ENCODE results near the gene SLC37A1. TPM values are rescaled to one million over a fixed set of nuclear protein-coding genes. Genes with fewer than 3 reads are reported as not detected.

SLC37A1 gene
- polyA plus RNA-seq, 4 donors = 30.0 to 80.7 (median 37.6) TPM

DNA sequence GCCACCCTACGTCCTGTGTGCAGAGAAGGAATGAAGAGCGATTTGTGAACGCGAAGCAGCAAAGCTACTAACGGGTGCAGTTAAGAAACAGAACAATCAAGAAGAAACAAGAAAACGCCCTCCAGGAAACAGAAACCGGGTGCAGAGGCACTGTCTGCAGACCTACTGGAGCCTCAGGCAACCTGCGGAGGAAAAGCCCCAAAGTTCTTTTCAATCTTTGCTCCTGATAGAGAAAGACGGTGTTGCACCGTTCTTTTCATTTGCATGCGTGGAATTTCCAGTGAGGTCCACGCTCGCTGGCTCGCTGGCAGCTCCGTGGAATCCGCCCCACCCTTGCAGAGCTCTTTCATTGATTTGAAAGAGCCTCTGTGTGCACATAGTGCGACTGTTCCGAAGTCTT is 102.8 kb downstream of the SLC37A1 start:
- H3K4me3 ChIP-seq (ENCODE audit: low read depth in 1 of 3, low read length in 3 of 3) = no peak overlapping the region

DNA sequence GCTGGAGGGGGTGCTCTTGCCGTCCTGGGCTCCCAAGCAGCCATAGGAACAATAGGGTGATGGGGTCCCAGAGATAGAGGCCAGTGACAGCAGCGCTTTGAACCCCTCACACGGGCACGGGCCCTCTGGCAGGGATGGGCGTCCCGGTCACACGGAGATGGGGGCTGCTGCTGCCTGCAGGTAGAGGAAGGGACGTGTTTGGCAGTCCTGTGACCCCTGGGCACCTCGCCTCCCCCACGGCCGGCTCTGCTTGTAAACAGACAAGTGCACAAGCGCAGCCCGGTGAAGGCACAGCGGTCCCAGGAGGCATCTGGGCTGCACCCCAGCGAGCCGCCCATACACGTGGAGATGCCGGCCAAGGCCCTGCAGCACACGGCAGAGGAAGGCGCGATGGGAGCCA is 103.3 kb downstream of the SLC37A1 start:
- Histone ChIP-seq H3K27ac (ENCODE audit: low read depth in 1 of 3, low read length in 2 of 3) (no peak overlapping the region), H3K9me3 (ENCODE audit: control insufficient read depth in 2 of 2, insufficient read depth in 1 of 2, low read depth in 1 of 2, low read length in 1 of 2) (peaks cover 0 to 12% of the 10 kb centered on the region in 2 donors), H3K36me3 (ENCODE audit: control insufficient read depth in 3 of 3, insufficient read depth in 2 of 3, low read depth in 1 of 3, low read length in 3 of 3) (no peaks in the 10 kb centered on the region), H3K4me1 (ENCODE audit: control insufficient read depth in 3 of 3, insufficient read depth in 2 of 3, low read depth in 1 of 3, low read length in 2 of 3) (peaks cover 0 to 6% (median 0%) of the 10 kb centered on the region in 3 donors), H3K27me3 (ENCODE audit: control insufficient read depth in 3 of 3, insufficient read depth in 3 of 3, low read length in 3 of 3) (peaks cover 2 to 10% (median 3%) of the 10 kb centered on the region in 3 donors), H3K4me3 (ENCODE audit: low read depth in 1 of 3, low read length in 3 of 3) (no peak overlapping the region)
- WGBS, 3 donors = 62 to 85% (median 75%) methylated on average over 18 to 21 of the region's 21 CpGs
- no peak for DNase-seq
- FAIRE-seq = no peak

More for the DNA sequence above, 102.8 kb downstream of the SLC37A1 start:
- 2 to 16% (median 9%) methylated on average over 18 of the region's 18 CpGs for WGBS, 3 donors
- Histone ChIP-seq H3K4me1 (ENCODE audit: control insufficient read depth in 3 of 3, insufficient read depth in 2 of 3, low read depth in 1 of 3, low read length in 2 of 3) (peaks cover 0 to 6% (median 0%) of the 10 kb centered on the region in 3 donors), H3K9me3 (ENCODE audit: control insufficient read depth in 2 of 2, insufficient read depth in 1 of 2, low read depth in 1 of 2, low read length in 1 of 2) (peaks cover 0 to 16% of the 10 kb centered on the region in 2 donors), H3K36me3 (ENCODE audit: control insufficient read depth in 3 of 3, insufficient read depth in 2 of 3, low read depth in 1 of 3, low read length in 3 of 3) (no peaks in the 10 kb centered on the region), H3K27me3 (ENCODE audit: control insufficient read depth in 3 of 3, insufficient read depth in 3 of 3, low read length in 3 of 3) (peaks cover 2 to 10% (median 3%) of the 10 kb centered on the region in 3 donors), H3K27ac (ENCODE audit: low read depth in 1 of 3, low read length in 2 of 3) (no peak overlapping the region)
- DNase-seq (peak in 1 of 2 donors; percentile 31), FAIRE-seq (no peak)

DNA sequence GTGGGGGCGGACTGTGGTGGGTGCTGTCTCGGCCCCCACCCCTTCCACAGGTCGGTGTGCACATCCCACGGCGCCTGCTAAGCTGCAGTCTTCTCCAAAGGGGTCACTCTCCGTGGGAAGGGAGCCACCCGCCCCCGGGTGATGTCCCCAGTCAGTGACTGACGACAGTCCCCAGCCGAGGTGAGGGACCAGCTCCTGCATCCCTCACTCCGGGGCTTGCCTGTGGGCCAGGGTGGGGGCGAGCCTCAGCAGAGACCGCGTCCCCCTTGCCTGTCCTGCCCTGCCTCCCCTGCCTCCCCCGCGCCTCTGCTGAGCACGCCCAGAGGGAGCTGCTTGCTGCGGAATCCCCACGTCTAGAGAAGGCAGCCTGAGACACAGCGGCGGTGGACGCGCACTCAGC is 103.8 kb downstream of the SLC37A1 start:
- Histone ChIP-seq H3K27me3 (ENCODE audit: control insufficient read depth in 3 of 3, insufficient read depth in 3 of 3, low read length in 3 of 3) (peaks cover 2 to 10% (median 3%) of the 10 kb centered on the region in 3 donors), H3K27ac (ENCODE audit: low read depth in 1 of 3, low read length in 2 of 3) (no peak overlapping the region), H3K4me1 (ENCODE audit: control insufficient read depth in 3 of 3, insufficient read depth in 2 of 3, low read depth in 1 of 3, low read length in 2 of 3) (peaks cover 0 to 6% (median 0%) of the 10 kb centered on the region in 3 donors), H3K9me3 (ENCODE audit: control insufficient read depth in 2 of 2, insufficient read depth in 1 of 2, low read depth in 1 of 2, low read length in 1 of 2) (peaks cover 0 to 10% of the 10 kb centered on the region in 2 donors), H3K4me3 (ENCODE audit: low read depth in 1 of 3, low read length in 3 of 3) (no peak overlapping the region), H3K36me3 (ENCODE audit: control insufficient read depth in 3 of 3, insufficient read depth in 2 of 3, low read depth in 1 of 3, low read length in 3 of 3) (no peaks in the 10 kb centered on the region)
- FAIRE-seq (no peak), DNase-seq (no peak)
- WGBS, 3 donors = 74 to 83% (median 79%) methylated on average over 22 to 23 of the region's 23 CpGs

DNA sequence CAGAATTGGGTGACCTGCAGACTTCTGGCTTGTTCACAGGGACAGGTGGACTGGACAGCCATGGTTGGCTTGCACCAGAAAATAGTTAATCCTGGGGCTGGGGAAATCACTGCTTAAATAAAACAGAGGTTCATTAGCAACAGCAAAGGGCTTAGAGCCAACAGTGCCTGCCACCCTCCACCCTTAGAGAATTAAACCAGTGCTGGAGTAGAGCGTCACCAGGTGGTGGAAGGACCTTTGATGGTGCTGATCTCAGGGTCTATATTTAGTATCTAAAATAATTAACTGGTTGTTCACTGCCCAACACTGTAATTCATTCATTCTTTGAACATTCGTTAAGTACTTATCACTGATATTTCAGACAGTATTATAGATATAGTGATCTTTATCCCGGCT is 105.1 kb downstream of the SLC37A1 start:
- peaks cover 0 to 8% (median 0%) of the 10 kb centered on the region in 3 donors for H3K4me1 ChIP-seq (ENCODE audit: control insufficient read depth in 3 of 3, insufficient read depth in 2 of 3, low read depth in 1 of 3, low read length in 2 of 3)
- no peaks in the 10 kb centered on the region for H3K36me3 ChIP-seq (ENCODE audit: control insufficient read depth in 3 of 3, insufficient read depth in 2 of 3, low read depth in 1 of 3, low read length in 3 of 3)
- H3K27me3 ChIP-seq (ENCODE audit: control insufficient read depth in 3 of 3, insufficient read depth in 3 of 3, low read length in 3 of 3) = peaks cover 2 to 10% (median 3%) of the 10 kb centered on the region in 3 donors
- no peak for FAIRE-seq
- DNase-seq = no peak
- no peak overlapping the region for H3K27ac ChIP-seq (ENCODE audit: low read depth in 1 of 3, low read length in 2 of 3)
- H3K9me3 ChIP-seq (ENCODE audit: control insufficient read depth in 2 of 2, insufficient read depth in 1 of 2, low read depth in 1 of 2, low read length in 1 of 2) = peaks cover 0 to 4% of the 10 kb centered on the region in 2 donors
- 14 to 56% (median 24%) methylated on average over 3 of the region's 3 CpGs for WGBS, 3 donors
- no peak overlapping the region for H3K4me3 ChIP-seq (ENCODE audit: low read depth in 1 of 3, low read length in 3 of 3)

DNA sequence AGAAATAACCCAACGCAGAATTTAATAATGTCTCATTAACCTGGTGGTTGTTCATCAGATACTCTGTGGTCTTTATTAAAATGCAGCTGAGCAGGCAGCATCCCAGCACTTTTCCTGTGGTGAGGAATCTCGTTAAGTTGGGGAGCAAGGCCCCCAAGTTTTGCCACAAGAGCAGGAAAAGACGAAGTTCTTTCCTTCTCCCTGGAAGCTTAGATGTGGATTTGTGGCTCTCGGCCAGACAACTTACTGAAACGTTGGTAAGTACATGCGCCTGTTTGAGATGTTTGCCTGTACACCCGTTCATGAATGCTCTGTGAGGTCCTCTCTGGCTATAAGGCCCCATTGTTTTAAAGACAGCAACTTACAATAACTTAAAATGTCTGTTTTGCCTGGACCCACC is 105.5 kb downstream of the SLC37A1 start:
- Histone ChIP-seq H3K9me3 (ENCODE audit: control insufficient read depth in 2 of 2, insufficient read depth in 1 of 2, low read depth in 1 of 2, low read length in 1 of 2) (peaks cover 0 to 4% of the 10 kb centered on the region in 2 donors), H3K4me3 (ENCODE audit: low read depth in 1 of 3, low read length in 3 of 3) (no peak overlapping the region), H3K27ac (ENCODE audit: low read depth in 1 of 3, low read length in 2 of 3) (no peak overlapping the region), H3K36me3 (ENCODE audit: control insufficient read depth in 3 of 3, insufficient read depth in 2 of 3, low read depth in 1 of 3, low read length in 3 of 3) (no peaks in the 10 kb centered on the region), H3K27me3 (ENCODE audit: control insufficient read depth in 3 of 3, insufficient read depth in 3 of 3, low read length in 3 of 3) (peaks cover 2 to 10% (median 3%) of the 10 kb centered on the region in 3 donors), H3K4me1 (ENCODE audit: control insufficient read depth in 3 of 3, insufficient read depth in 2 of 3, low read depth in 1 of 3, low read length in 2 of 3) (peaks cover 0 to 13% (median 0%) of the 10 kb centered on the region in 3 donors)
- FAIRE-seq (no peak), DNase-seq (no peak)
- WGBS, 3 donors = 51 to 63% (median 55%) methylated on average over 7 of the region's 7 CpGs

DNA sequence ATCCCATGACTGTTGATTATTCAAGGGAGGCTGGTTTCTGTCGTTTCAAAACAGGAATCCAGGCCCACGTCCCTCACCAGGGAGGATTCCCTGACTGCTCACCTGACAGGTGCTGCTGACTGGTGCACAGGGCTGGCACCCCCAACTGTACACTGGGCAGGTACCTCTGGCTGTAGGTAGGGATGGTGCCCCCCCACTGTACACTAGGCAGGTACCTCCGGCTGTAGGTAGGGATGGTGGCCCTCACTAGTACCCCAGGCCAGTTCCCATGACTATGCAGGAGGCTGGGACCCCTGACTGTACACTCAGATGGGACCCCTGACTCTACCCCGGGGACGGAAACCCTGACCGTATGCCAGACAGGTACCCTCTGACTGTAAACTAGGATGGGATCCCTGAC is 106.2 kb downstream of the SLC37A1 start:
- H3K27me3 ChIP-seq (ENCODE audit: control insufficient read depth in 3 of 3, insufficient read depth in 3 of 3, low read length in 3 of 3) = peaks cover 2 to 10% (median 3%) of the 10 kb centered on the region in 3 donors
- DNase-seq (no peak), FAIRE-seq (no peak)
- H3K27ac ChIP-seq (ENCODE audit: low read depth in 1 of 3, low read length in 2 of 3) = no peak overlapping the region
- H3K9me3 ChIP-seq (ENCODE audit: control insufficient read depth in 2 of 2, insufficient read depth in 1 of 2, low read depth in 1 of 2, low read length in 1 of 2) = peaks cover 0 to 4% of the 10 kb centered on the region in 2 donors
- peaks cover 0 to 17% (median 0%) of the 10 kb centered on the region in 3 donors for H3K4me1 ChIP-seq (ENCODE audit: control insufficient read depth in 3 of 3, insufficient read depth in 2 of 3, low read depth in 1 of 3, low read length in 2 of 3)
- no peaks in the 10 kb centered on the region for H3K36me3 ChIP-seq (ENCODE audit: control insufficient read depth in 3 of 3, insufficient read depth in 2 of 3, low read depth in 1 of 3, low read length in 3 of 3)
- H3K4me3 ChIP-seq (ENCODE audit: low read depth in 1 of 3, low read length in 3 of 3) = no peak overlapping the region
- 79 to 87% (median 81%) methylated on average over 6 of the region's 6 CpGs for WGBS, 3 donors

DNA sequence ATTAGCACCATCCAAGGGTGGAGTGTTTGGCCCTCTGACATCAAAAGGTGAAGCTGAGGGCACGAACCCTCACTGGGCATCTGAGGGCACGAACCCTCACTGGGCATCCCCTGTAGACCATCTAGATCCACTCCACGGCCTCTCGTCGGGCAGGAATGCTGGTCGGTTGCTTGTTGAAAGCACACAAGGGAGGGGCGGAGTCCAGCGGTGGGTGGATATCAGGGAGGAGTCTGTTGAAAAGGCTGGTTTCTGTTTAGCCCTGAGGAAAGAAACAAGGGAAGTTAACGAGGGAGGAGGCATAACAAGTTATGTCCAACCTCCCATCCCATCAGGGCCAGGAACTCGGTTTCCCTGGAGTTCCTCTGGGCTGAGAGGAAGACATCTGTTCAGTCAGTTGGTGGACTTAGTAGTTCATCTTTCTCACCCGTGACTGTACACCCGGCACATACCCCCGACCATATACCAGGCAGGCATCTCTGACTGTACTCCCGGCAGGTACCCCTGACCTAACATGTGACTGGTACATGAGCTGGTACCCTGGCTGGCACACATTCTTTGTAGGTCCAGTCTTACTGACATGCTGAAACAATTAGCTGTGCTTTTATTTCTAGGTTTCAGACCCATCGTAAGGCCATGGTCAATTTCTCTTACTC is 107.6 kb downstream of the SLC37A1 start:
- Histone ChIP-seq H3K27me3 (ENCODE audit: control insufficient read depth in 3 of 3, insufficient read depth in 3 of 3, low read length in 3 of 3) (peaks cover 2 to 10% (median 3%) of the 10 kb centered on the region in 3 donors), H3K9me3 (ENCODE audit: control insufficient read depth in 2 of 2, insufficient read depth in 1 of 2, low read depth in 1 of 2, low read length in 1 of 2) (peaks cover 0 to 4% of the 10 kb centered on the region in 2 donors), H3K36me3 (ENCODE audit: control insufficient read depth in 3 of 3, insufficient read depth in 2 of 3, low read depth in 1 of 3, low read length in 3 of 3) (no peaks in the 10 kb centered on the region), H3K27ac (ENCODE audit: low read depth in 1 of 3, low read length in 2 of 3) (no peak overlapping the region), H3K4me3 (ENCODE audit: low read depth in 1 of 3, low read length in 3 of 3) (no peak overlapping the region), H3K4me1 (ENCODE audit: control insufficient read depth in 3 of 3, insufficient read depth in 2 of 3, low read depth in 1 of 3, low read length in 2 of 3) (peaks cover 0 to 16% (median 0%) of the 10 kb centered on the region in 3 donors)
- WGBS, 3 donors = 38 to 63% (median 57%) methylated on average over 15 of the region's 15 CpGs
- DNase-seq (peak; percentile 35 to 53), FAIRE-seq (no peak)

DNA sequence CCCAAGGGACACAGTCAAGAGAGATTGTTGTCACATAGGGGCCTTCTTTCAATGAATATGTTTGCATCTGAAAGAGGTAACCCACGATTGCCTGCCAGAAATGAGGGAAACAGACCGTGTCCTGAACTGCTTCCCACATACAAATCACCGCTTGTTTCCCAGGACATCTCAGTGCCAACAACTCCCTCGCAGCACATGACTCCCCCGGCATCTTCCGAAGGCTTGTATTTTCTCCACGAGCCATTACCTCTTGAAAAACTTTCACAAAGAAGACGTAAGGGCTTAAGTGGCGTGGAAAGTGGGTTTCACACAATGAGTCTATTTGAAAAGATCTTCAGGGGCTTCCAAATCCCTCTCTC is 108.1 kb downstream of the SLC37A1 start:
- H3K4me3 ChIP-seq (ENCODE audit: low read depth in 1 of 3, low read length in 3 of 3) = no peak overlapping the region
- peaks cover 0 to 16% (median 0%) of the 10 kb centered on the region in 3 donors for H3K4me1 ChIP-seq (ENCODE audit: control insufficient read depth in 3 of 3, insufficient read depth in 2 of 3, low read depth in 1 of 3, low read length in 2 of 3)
- H3K27ac ChIP-seq (ENCODE audit: low read depth in 1 of 3, low read length in 2 of 3) = no peak overlapping the region
- no peak for FAIRE-seq
- WGBS, 3 donors = 77 to 88% (median 84%) methylated on average over 9 of the region's 9 CpGs
- no peak for DNase-seq
- no peaks in the 10 kb centered on the region for H3K36me3 ChIP-seq (ENCODE audit: control insufficient read depth in 3 of 3, insufficient read depth in 2 of 3, low read depth in 1 of 3, low read length in 3 of 3)
- peaks cover 0 to 4% of the 10 kb centered on the region in 2 donors for H3K9me3 ChIP-seq (ENCODE audit: control insufficient read depth in 2 of 2, insufficient read depth in 1 of 2, low read depth in 1 of 2, low read length in 1 of 2)
- peaks cover 2 to 9% (median 3%) of the 10 kb centered on the region in 3 donors for H3K27me3 ChIP-seq (ENCODE audit: control insufficient read depth in 3 of 3, insufficient read depth in 3 of 3, low read length in 3 of 3)

Data from small intestine (tissue), 7 donors.